Parathyroid adenoma (tissue), 2 donors: ENCODE data around the gene DYNLT2B.

ENCODE experiments used
- H2AFZ ChIP-seq: fragments of 300-600 bp; sonication (generic); one replicate; pipeline ENCODE4 v1.7.0; 2017; ENCODE audit warnings: antibody characterized with exemption, mild to moderate bottlenecking
- H3K27ac ChIP-seq: fragments of 300-600 bp; sonication (generic); one replicate; pipeline ENCODE4 v1.7.0; 2017
- H3K27me3 ChIP-seq: fragments of 300-600 bp; sonication (generic); one replicate; pipeline ENCODE4 v1.7.0; 2017; ENCODE audit warnings: low read length; ENCODE audit not compliant: control insufficient read depth, insufficient read depth
- H3K36me3 ChIP-seq: fragments of 300-600 bp; sonication (generic); one replicate; pipeline ENCODE4 v1.7.0; 2017; ENCODE audit warnings: low read length; ENCODE audit not compliant: control insufficient read depth, insufficient read depth
- H3K4me1 ChIP-seq: fragments of 300-600 bp; sonication (generic); one replicate; pipeline ENCODE4 v1.7.0; 2017; ENCODE audit warnings: control low read depth
- H3K4me2 ChIP-seq: fragments of 300-600 bp; sonication (generic); one replicate; pipeline ENCODE4 v1.7.0; 2017; ENCODE audit warnings: low read length
- H3K4me3 ChIP-seq: fragments of 300-600 bp; sonication (generic); one replicate; pipeline ENCODE4 v1.7.0; 2017; ENCODE audit warnings: low read depth, low read length
- H3K79me2 ChIP-seq: fragments of 300-600 bp; sonication (generic); one replicate; pipeline ENCODE4 v1.7.0; 2017; ENCODE audit warnings: control low read depth
- H3K9ac ChIP-seq: fragments of 300-600 bp; sonication (generic); one replicate; pipeline ENCODE4 v1.7.0; 2017; ENCODE audit warnings: mild to moderate bottlenecking
- H3K9me3 ChIP-seq: fragments of 300-600 bp; sonication (generic); one replicate; pipeline ENCODE4 v1.7.0; 2017; ENCODE audit warnings: low read length; ENCODE audit not compliant: control insufficient read depth
- TF ChIP-seq, protein P1 (sequence below): fragments of 300-600 bp; sonication (generic); IDR thresholded peaks from one replicate; pipeline ENCODE4 v1.7.0; 2017; ENCODE audit warnings: antibody characterized with exemption, mild to moderate bottlenecking
- donor health status: primary hyperparathyroidism.

Gene DYNLT2B

DNA sequence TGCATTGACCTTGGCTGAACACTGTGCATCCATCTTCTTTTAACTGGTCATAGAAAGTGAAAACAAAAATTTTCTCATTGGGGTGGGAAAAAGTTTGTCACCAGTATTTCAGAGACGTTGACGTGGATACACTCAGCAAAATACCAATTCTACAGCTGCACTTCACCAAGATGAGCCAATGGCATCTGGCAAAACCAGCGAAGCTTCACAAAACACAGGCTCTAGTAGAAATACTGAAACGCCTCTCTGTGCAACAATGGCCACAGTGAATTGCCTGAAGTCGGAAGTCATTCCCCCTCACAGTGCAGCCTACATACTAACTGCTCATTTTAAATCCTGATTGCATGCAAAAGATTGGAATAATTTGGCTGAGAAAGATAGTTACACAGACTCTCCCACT is 47.5 kb downstream of the DYNLT2B start:
- Histone ChIP-seq H3K36me3 (no peaks in the 10 kb centered on the region), H3K4me2 (no peak overlapping the region), H3K4me1 (no peaks in the 10 kb centered on the region), H3K27me3 (no peaks in the 10 kb centered on the region), H3K9me3 (no peaks in the 10 kb centered on the region), H3K9ac (no peak overlapping the region), H3K27ac (no peak overlapping the region), H2AFZ (no peak overlapping the region), H3K79me2 (peaks cover 23% of the 10 kb centered on the region), H3K4me3 (no peak overlapping the region)
- TF ChIP-seq, protein P1, sequence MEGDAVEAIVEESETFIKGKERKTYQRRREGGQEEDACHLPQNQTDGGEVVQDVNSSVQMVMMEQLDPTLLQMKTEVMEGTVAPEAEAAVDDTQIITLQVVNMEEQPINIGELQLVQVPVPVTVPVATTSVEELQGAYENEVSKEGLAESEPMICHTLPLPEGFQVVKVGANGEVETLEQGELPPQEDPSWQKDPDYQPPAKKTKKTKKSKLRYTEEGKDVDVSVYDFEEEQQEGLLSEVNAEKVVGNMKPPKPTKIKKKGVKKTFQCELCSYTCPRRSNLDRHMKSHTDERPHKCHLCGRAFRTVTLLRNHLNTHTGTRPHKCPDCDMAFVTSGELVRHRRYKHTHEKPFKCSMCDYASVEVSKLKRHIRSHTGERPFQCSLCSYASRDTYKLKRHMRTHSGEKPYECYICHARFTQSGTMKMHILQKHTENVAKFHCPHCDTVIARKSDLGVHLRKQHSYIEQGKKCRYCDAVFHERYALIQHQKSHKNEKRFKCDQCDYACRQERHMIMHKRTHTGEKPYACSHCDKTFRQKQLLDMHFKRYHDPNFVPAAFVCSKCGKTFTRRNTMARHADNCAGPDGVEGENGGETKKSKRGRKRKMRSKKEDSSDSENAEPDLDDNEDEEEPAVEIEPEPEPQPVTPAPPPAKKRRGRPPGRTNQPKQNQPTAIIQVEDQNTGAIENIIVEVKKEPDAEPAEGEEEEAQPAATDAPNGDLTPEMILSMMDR: no peak

DNA sequence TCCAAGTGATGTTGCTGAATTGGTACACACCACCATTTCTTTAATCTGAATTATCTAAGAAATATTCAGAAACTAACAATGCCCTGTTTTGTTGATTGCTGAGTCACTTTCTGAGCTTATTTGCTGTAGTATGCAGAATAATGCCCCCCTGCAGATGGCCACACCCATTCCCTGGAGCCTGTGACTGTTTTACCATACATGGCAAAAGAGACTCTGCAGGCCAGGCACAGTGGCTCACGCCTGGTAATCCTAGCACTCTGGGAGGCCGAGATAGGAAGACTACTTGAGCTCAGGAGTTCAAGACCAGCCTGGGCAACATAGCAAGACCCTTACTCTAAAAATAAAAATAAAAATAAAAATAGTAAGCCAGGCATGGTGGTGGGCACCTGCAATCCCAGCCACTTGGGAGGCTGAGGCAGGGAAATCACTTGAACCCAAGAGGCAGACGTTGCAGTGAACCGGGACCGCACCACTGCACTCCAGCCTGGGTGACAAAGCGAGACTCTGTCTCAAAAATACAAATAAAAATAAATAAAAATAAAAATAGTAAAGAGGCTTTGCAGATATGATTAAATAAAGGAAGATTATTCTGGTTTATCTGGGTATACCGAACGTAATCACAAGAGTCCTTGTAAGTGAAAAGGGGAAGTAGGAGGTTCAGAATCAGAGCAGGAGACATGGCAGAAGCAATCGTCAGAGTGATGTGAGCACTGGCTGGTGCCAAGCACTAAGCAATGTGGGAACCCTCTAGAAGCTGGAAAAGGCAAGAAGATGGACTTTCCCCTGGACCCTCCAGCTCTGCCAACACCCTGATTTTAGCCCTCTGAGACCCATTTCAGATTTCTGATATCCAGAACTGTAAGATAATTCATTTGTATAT is 49.5 kb downstream of the DYNLT2B start:
- H3K36me3 ChIP-seq: no peaks in the 10 kb centered on the region
- H3K27ac ChIP-seq: no peak overlapping the region
- no peaks in the 10 kb centered on the region for H3K9me3 ChIP-seq

DNA sequence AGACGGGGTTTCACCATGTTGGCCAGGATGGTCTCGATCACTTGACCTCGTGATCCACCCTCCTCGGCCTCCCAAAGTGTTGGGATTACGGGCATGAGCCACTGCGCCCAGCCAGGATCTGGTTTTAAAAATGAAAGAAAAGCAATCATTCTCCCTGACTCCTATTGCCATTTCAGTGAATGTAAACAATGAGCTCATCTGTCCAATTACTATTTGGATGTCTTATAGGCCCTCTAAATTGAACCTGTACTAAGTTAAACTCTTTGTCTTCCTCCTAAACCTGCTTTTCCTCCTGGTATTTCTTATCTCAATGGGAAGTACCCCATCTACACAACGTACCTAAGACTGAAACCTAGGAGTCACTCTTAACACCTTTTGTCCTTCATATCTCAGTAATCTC is 54.2 kb downstream of the DYNLT2B start:
- Histone ChIP-seq H3K27ac (no peak overlapping the region), H3K36me3 (no peaks in the 10 kb centered on the region), H3K4me1 (no peaks in the 10 kb centered on the region), H2AFZ (no peak overlapping the region), H3K9me3 (no peaks in the 10 kb centered on the region), H3K27me3 (no peaks in the 10 kb centered on the region), H3K4me3 (no peak overlapping the region), H3K79me2 (peaks cover 16% of the 10 kb centered on the region), H3K9ac (no peak overlapping the region), H3K4me2 (no peak overlapping the region)
- TF ChIP-seq, protein P1: no peak

More for the DNA sequence above, 49.5 kb downstream of the DYNLT2B start:
- TF ChIP-seq, protein P1: no peak
- Histone ChIP-seq H3K4me1 (no peaks in the 10 kb centered on the region), H3K4me2 (no peak overlapping the region), H2AFZ (no peak overlapping the region), H3K79me2 (peaks cover 13% of the 10 kb centered on the region), H3K9ac (no peak overlapping the region), H3K27me3 (no peaks in the 10 kb centered on the region), H3K4me3 (no peak overlapping the region)

GRCh38 chr3:196260784-196261183 is 57.3 kb downstream of the DYNLT2B start:
- no peaks in the 10 kb centered on the region for H3K9me3 ChIP-seq
- H3K79me2 ChIP-seq: peaks cover 12% of the 10 kb centered on the region
- H3K9ac ChIP-seq: no peak overlapping the region
- H3K4me3 ChIP-seq: no peak overlapping the region
- H3K27me3 ChIP-seq: no peaks in the 10 kb centered on the region
- H3K4me2 ChIP-seq: no peak overlapping the region
- no peaks in the 10 kb centered on the region for H3K4me1 ChIP-seq
- no peak overlapping the region for H3K27ac ChIP-seq
- H3K36me3 ChIP-seq: no peaks in the 10 kb centered on the region
- H2AFZ ChIP-seq: no peak overlapping the region
- TF ChIP-seq, protein P1: no peak

- H3K4me3 ChIP-seq: no peak overlapping the region
- no peak overlapping the region for H3K9ac ChIP-seq
- no peak overlapping the region for H3K4me2 ChIP-seq
- no peak overlapping the region for H3K27ac ChIP-seq
- no peak overlapping the region for H2AFZ ChIP-seq
- TF ChIP-seq, protein P1: no peak
- no peaks in the 10 kb centered on the region for H3K27me3 ChIP-seq
- no peaks in the 10 kb centered on the region for H3K36me3 ChIP-seq
- H3K9me3 ChIP-seq: no peaks in the 10 kb centered on the region
- H3K4me1 ChIP-seq: no peaks in the 10 kb centered on the region
- peaks cover 5% of the 10 kb centered on the region for H3K79me2 ChIP-seq
Measured at GRCh38 chr3:196255776-196256175, 62.3 kb downstream of the DYNLT2B start.
